Upper lobe of right lung (tissue), 1 donor: ENCODE measurements around the gene PLEKHH1. TPM values are rescaled to one million over a fixed set of nuclear protein-coding genes. Genes with fewer than 3 reads are reported as not detected.

Source experiments
- ATAC-seq: fragments of 200-7000 bp; cut with Tn5 transposase; one replicate; pipeline ENCODE4 v1.9.1; 2020; ENCODE audit warnings: mild to moderate bottlenecking, moderate library complexity
- DNase-seq: peaks from one replicate; pipeline ENCODE4 v3.0.0-alpha.2; 2020
- H3K27ac ChIP-seq: fragments of 200-600 bp; one replicate; pipeline ENCODE4 v1.8.0; 2022
- H3K27me3 ChIP-seq: fragments of 200-600 bp; one replicate; pipeline ENCODE4 v1.8.0; 2022; ENCODE audit warnings: mild to moderate bottlenecking
- H3K36me3 ChIP-seq: fragments of 200-600 bp; one replicate; pipeline ENCODE4 v1.8.0; 2022
- H3K4me1 ChIP-seq: fragments of 200-600 bp; one replicate; pipeline ENCODE4 v1.8.0; 2022
- H3K4me3 ChIP-seq: fragments of 200-600 bp; one replicate; pipeline ENCODE4 v1.8.0; 2022; ENCODE audit warnings: mild to moderate bottlenecking
- H3K9me3 ChIP-seq: fragments of 200-600 bp; one replicate; pipeline ENCODE4 v1.8.0; 2022
- CTCF ChIP-seq: fragments of 200-600 bp; IDR thresholded peaks from one replicate; pipeline ENCODE4 v1.8.0; 2022; ENCODE audit warnings: antibody characterized with exemption
- intact Hi-C: fragments of 100-400 bp; cut with DNase I; formaldehyde crosslinking; loops from one replicate; pipeline ENCODE4 v1.11.0; 2022
- total RNA-seq: library from RNA; stranded (reverse); fragmentation: NEBNext Ultra II Directional; extraction: Animal tissue kit (Norgen Biotek cat#: 25700); gene quantifications from one replicate; pipeline ENCODE4 v1.2.1, GENCODE V29; 2021
- donor health status: DM: no; HTN: yes; CAD: no; lungs with severe emphysema.

Gene PLEKHH1
- total RNA-seq, 1 donor from 2014 or later: 2.3 TPM

GRCh38 chr14:67638642-67639041 lies 105.6 kb downstream of the PLEKHH1 start:
- no peak for DNase-seq
- H3K36me3 ChIP-seq: no peaks in the 10 kb centered on the region
- TF ChIP-seq CTCF: no peak
- ATAC-seq: no peak
- H3K27ac ChIP-seq: no peak overlapping the region
- no peaks in the 10 kb centered on the region for H3K27me3 ChIP-seq
- no peaks in the 10 kb centered on the region for H3K9me3 ChIP-seq
- no peaks in the 10 kb centered on the region for H3K4me1 ChIP-seq
- intact Hi-C loops: no loop called here
- no peak overlapping the region for H3K4me3 ChIP-seq

Other genes starting within 250 kb of the PLEKHH1 start
- 67.8 TPM for gene ATP6V1D, start 173.5 kb upstream of the PLEKHH1 start, total RNA-seq
- 80.1 TPM for gene EIF2S1, start 173.0 kb upstream of the PLEKHH1 start, total RNA-seq
- 2.5 TPM for gene PLEK2, start 121.1 kb upstream of the PLEKHH1 start, total RNA-seq
- 5.4 TPM for gene TMEM229B, start 44.6 kb upstream of the PLEKHH1 start, total RNA-seq
- 24.2 TPM for gene PIGH, start 67.0 kb downstream of the PLEKHH1 start, total RNA-seq
- 2.0 TPM for gene ARG2, start 86.6 kb downstream of the PLEKHH1 start, total RNA-seq
- gene VTI1B, start 141.3 kb downstream of the PLEKHH1 start, total RNA-seq: 122 TPM
- gene RDH11, start 162.5 kb downstream of the PLEKHH1 start, total RNA-seq: 58.4 TPM
- 0.20 TPM for gene RDH12, start 168.6 kb downstream of the PLEKHH1 start, total RNA-seq